ENCODE measurements around the gene AIG1.

DNA sequence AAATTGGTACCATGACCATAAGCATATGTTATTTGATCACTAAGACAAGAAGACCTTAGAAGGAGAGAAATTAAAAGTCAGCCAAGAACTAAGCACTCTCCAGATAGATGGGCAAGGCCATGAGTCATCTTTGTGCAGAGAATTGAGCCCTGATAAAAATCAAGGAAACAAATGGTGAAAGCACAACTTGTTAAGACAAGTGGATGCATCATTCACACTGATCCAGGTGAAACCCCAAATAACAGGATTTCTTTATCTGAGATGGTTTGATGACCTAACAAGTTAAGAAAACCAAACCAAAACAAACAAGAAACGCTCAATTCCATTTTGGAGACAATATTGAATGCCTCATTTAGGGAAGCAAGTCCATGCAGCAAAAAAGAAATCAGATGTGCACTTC, 268.2 kb downstream of the AIG1 start:
- TF ChIP-seq, protein P1, sequence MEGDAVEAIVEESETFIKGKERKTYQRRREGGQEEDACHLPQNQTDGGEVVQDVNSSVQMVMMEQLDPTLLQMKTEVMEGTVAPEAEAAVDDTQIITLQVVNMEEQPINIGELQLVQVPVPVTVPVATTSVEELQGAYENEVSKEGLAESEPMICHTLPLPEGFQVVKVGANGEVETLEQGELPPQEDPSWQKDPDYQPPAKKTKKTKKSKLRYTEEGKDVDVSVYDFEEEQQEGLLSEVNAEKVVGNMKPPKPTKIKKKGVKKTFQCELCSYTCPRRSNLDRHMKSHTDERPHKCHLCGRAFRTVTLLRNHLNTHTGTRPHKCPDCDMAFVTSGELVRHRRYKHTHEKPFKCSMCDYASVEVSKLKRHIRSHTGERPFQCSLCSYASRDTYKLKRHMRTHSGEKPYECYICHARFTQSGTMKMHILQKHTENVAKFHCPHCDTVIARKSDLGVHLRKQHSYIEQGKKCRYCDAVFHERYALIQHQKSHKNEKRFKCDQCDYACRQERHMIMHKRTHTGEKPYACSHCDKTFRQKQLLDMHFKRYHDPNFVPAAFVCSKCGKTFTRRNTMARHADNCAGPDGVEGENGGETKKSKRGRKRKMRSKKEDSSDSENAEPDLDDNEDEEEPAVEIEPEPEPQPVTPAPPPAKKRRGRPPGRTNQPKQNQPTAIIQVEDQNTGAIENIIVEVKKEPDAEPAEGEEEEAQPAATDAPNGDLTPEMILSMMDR (conservative IDR thresholded peaks at IDR 0.05; ENCODE audit: low read length): no peak
- TF ChIP-seq EZH2phosphoT487 (IDR thresholded peaks at IDR 0.05; ENCODE audit: borderline replicate concordance, low read depth, low read length): no peak
